SH-SY5Y (cell line): ENCODE data around the gene NRF1.

Experiments used
- GATA2 ChIP-seq: IDR thresholded peaks from 2 replicates; pipeline ENCODE4 v1.6.1; 2011; ENCODE audit warnings: mild to moderate bottlenecking, low read depth, low read length
- GATA3 ChIP-seq: IDR thresholded peaks from 2 replicates; pipeline ENCODE4 v1.6.1; 2011; ENCODE audit warnings: low read depth, mild to moderate bottlenecking, low read length, moderate library complexity

DNA sequence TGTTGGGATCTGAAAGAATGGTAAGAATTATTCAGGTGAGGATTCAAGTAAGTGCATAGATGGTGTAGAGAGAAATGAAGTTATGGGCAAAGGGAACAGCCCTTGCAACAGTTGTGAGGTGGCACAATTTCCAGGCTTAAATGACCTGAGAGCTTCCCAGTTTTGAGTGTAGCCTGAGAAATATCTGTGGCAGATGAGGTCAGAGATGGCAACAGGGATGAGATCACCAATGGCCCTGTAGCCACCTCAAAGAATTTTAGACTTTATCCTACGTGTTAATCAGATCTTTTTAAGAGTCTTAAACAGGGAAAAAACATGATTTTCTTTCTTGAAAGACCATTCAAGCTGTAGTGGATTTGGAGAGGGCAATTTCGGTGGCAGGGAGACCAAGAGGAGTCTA, 1.9 kb upstream of the NRF1 start:
- TF ChIP-seq GATA2 (no peak), GATA3 (no peak)
